Measurements from ENCODE around the gene ERCC6L2.

ERCC6L2 gene

DNA sequence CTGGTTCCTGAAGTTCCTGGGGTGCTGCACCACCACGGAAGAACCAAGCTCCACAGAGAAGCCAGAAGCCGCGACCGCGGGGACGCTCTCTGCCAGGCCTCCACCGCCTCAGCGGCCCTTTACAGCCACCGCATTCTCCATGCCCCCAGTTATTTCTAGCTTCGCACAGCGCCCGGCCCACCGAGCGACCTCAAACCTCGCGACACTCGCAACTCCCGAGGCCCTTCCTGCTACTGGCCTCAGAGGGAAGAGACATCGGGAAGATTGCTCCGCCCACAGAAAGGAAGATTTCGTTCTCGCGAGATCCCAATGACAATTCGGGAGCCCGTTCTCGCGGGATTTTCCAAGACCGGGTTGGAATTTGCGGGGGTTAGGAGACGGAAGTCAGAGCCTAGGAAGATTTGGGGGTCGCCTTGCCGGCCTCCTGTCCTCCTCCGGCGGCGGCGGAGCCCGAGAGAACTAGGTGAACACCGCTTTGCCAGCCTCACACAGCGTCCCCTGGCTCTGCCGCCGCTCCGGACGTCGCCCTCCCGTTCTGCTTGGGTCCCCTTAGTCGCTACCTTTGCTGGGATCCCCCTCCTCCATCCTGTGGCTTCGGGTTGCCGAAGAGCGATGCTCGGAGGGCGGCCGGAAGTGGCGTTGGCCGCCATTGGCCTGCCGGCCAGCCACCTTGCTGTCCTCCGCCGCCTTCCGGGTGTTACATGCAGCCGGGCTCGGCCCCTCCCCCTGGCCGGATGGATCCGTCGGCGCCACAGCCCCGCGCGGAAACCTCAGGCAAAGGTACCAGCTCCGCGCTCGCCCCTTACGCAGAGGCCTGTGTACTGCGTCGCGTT, at the start of gene ERCC6L2:
Gene ERCC6L2, plus strand, starts transcription at position 387 of the 833 bp plus-strand sequence. Its CDS starts 348 bp downstream, at position 735.
- DNase-seq (ENCODE audit: low read depth) = peak; percentile 98

DNA sequence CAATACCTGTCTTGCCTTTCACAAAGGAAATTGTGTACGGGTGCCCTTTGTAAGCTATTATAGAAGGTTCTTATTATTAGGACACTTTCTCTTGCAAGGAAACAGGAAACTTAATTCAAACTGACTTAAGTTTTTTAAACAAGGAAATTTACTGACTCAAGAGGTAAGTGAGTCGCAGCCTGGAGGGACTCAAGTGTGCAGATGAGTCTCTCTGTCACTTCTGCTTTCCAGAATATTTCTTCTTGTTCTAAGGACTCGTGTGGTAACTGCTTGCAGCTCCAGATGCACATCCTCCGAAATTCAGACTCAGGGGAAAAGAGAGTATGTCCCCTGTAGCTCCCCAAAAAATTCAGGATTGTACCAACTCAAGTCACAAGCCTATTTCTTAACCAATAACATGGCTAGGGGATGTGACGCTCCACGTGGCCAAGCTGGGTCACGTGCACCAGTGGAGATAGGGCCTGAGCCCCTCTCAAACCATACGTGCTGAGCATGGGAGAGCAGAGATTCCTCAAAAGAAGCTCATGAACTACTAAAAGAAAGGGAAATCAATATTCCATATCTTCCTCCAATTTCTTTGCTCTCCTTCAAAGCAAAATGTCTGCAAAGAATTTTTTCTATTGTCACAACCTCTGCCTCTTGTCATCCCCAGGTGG, 49.2 kb upstream of the ERCC6L2 start:
- DNase-seq (ENCODE audit: low read depth) = no peak

- no peak for DNase-seq (ENCODE audit: low read depth)
Measured at GRCh38 chr9:95830768-95831167, 44.7 kb upstream of the ERCC6L2 start.

DNA sequence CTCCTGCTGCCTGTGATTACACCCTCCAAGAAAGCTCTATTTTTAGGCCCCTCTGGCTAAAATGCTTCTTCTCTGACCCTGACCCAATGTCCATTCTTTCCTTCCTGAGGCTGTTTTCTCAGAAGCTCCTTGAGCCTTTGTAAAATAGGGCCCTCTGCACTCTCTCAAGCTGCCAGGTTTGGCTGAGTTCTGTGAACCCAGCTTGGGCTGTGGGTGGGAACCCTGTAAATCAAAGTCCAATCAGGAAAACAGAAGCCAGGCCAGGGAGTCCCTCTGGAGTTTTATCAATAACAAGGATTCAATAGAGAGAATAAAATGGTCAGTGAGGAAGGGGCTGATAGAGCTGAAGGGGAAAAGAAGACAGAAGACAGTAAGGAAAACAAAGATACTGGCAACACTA, 43.7 kb upstream of the ERCC6L2 start:
- no peak for DNase-seq (ENCODE audit: low read depth)

GRCh38 chr9:95833546-95834178, 41.8 kb upstream of the ERCC6L2 start:
- no peak for DNase-seq (ENCODE audit: low read depth)

GRCh38 chr9:95834281-95834907, 41.1 kb upstream of the ERCC6L2 start:
- no peak for DNase-seq (ENCODE audit: low read depth)

GRCh38 chr9:95835393-95835792, 40.1 kb upstream of the ERCC6L2 start:
- DNase-seq (ENCODE audit: low read depth) = no peak

DNA sequence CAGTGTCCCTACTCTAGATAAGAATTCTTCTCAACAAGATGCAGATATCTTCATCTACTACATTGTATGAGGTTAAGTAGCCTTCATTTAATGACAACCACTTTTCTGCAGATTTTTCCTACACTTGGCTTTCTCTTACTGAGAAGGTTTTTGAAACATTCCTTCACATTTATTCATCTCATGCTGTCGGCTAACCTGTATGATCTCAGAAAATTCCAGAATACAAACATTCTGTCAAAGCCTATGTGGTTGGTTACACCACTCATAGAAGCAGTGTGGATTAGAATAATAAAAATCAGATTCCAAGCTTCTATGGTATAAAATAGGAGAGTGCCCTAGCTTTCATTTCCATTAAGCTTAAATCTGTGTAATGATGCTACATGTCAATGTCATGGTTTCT, 39.4 kb upstream of the ERCC6L2 start:
- DNase-seq (ENCODE audit: low read depth) = no peak

DNA sequence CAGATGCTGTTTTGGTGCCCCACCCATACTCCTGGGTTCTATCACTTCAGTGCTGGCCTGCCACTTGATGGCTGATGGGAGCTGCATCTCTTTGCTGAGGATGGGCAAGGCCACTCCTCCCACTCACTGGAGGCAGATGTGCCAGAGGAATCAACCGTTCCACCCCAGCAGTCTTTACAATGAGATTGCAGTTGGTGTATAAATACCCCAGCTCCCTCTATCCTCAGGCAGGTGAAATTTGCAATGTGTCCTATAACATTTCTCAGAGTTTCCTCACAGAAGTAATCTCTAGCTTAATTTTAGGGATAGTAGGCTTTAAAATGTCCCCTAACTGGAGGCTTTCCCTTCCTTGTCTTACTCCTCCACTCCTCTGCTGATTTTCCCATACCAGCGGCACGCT, 36.5 kb upstream of the ERCC6L2 start:
- no peak for DNase-seq (ENCODE audit: low read depth)

- DNase-seq (ENCODE audit: low read depth) = no peak
Measured at GRCh38 chr9:95840074-95840473, 35.4 kb upstream of the ERCC6L2 start.

DNA sequence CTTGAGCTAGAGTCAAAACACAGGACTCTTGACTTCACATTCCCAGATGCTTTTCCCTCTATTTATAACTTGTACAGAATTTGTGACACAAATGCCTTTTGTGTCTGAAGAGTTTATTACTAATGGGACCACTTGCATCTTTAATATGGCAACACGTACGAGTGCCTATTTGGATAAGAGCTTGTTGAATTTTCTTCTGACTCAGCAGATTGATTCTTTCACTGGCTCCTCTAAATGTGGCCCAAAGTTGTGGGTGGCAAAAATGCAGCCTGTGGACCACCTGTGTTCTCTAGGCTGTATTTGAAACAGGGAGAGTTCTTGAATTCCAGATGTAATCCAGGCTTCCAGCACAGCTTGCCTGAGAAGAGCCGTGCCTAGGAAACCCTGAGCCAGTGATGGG, 34.1 kb upstream of the ERCC6L2 start:
- DNase-seq (ENCODE audit: low read depth) = no peak

GRCh38 chr9:95845751-95846150, 29.7 kb upstream of the ERCC6L2 start:
- DNase-seq (ENCODE audit: low read depth) = no peak

GRCh38 chr9:95848764-95849163, 26.7 kb upstream of the ERCC6L2 start:
- no peak for DNase-seq (ENCODE audit: low read depth)

DNA sequence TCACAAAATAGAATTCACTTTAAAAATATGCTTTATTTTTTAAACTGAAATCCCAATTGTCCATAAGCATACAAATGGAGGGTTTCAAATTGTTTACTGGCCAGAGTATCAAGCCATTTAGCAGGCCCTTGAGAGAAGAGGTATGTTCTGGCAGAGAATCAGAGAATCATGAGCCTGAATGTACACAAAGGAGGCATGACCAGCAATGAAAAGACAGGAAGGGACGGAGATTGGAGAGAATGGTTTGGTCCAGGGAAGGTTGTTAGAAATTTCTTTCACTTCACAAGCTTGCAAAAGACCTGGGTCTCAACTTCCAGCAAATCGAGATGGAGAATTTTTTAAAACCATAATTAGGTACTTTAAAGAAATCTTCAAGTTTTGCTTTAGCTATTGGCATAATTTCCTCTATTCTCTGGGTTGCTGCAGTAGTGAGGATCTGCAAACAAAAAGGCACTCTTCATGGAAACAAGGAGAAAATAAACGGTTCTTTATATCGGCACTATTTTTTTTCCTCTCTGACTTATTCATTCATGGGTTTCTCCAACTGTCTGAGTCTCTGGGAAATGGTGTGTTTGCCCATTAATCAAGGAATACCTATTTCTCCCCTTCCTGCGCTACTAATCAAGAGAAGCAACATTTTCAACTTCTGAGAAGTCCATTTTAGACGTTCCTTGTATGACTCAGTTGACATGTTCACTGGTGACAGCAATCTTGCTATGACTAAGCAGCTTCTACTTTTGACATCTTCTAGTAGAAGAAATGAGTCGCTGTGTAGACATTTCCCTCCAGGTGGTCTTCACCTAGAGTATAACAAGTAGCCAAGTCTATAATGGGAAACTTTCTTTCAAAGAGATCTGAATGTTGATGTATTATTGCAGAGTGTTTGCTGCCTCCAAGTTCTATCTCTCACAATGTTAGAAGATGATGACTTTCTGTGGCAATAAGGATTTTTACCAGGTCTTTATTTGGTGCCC, 23.1 kb upstream of the ERCC6L2 start:
- DNase-seq (ENCODE audit: low read depth) = no peak

GRCh38 chr9:95854386-95855020, 21.0 kb upstream of the ERCC6L2 start:
- no peak for DNase-seq (ENCODE audit: low read depth)

GRCh38 chr9:95855961-95856360, 19.5 kb upstream of the ERCC6L2 start:
- no peak for DNase-seq (ENCODE audit: low read depth)

DNA sequence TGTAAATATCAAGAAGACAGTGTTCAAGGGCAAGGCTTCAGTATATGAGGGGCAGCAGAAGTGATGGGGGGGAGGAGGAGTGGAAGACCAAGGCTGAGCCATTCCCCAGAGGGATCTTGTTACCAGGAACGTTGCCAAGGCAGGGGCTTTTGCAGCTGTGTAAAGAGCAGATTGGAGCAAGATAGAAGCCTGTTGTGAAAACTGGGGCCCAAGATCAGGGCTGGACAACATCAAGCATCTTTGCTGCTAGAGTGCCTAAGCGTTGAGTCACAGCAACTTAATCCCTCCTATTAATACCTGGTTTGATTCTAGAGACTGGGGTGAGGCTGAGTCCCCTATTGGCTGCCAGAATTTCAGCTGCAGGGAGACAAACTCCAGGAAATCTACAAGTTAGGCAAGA, 18.4 kb upstream of the ERCC6L2 start:
- peak; percentile 93 for DNase-seq (ENCODE audit: low read depth)

DNA sequence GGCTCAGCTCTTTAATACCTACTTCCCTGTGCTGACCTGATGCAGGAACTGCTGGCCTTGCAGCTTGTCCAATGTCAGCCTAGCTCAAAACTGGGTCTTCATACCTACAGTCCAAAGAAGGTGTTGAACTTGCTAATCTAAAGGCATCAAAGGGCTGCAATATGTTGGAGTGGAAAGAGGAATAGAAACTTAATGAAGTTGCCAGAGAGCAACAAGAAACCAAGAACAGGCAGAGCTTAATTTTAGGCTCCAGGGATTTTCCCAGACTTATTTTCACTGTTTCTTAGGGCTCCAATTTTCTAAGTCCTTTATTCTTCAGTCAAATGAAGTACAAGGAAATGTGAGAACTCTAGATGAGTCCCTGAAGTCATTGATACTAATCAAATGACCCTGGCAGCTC, 17.6 kb upstream of the ERCC6L2 start:
- DNase-seq (ENCODE audit: low read depth) = no peak

GRCh38 chr9:95862343-95862742, 13.1 kb upstream of the ERCC6L2 start:
- no peak for DNase-seq (ENCODE audit: low read depth)

GRCh38 chr9:95864852-95865580, 10.5 kb upstream of the ERCC6L2 start:
- DNase-seq (ENCODE audit: low read depth) = no peak

Measured in HS-27A (cell line).